ENCODE measurements around the gene ENTHD1. TPM values are rescaled to one million over a fixed set of nuclear protein-coding genes. Genes with fewer than 3 reads are reported as not detected.

Gene ENTHD1
- total and polyA plus RNA-seq, 2 donors (not counting 3 experiments of a cell fraction or from before 2014, with no cell fraction given), result not detected

DNA sequence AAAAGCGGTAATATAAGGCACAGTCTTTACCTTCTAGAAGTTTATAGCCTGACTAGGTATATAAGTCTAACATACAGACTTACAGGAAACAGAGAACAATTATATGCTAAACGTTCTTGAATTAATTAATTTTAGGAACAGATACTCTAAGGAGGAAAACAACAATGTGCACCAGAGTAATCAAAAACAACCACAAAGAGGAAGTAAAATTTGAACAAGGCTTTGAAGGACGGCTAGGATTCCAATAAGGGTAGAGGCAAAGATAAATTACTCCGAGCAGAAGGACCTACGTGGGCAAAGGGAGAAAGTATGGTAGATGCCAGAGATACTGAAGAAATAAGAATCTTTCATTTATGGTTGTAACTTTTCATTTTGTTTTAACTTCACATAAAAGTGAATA is 54.4 kb downstream of the ENTHD1 start:
- CTCF ChIA-PET, result interaction anchor here (1.2 kb wide), 1 partner anchor 9 kb away, joined by 3 read pairs; no protein-coding TSS in a partner anchor
- H3K36me3 ChIP-seq (ENCODE audit: control insufficient read depth in 2 of 2, extremely low read depth in 1 of 2, insufficient read depth in 2 of 2, low read length in 2 of 2), result no peaks in the 10 kb centered on the region
- POLR2A ChIA-PET, result no interaction called here
- no peak overlapping the region for H3K9ac ChIP-seq (replicated peaks; ENCODE audit: extremely low read depth, insufficient read depth, low read length)
- H3K9me1 ChIP-seq (replicated peaks; ENCODE audit: control insufficient read depth, extremely low read depth, insufficient read depth, low read length), result no peaks in the 10 kb centered on the region
- H3K4me3 ChIP-seq (replicated peaks in 1 of 3; ENCODE audit: insufficient read depth in 1 of 3, low read depth in 1 of 3, low read length in 3 of 3), result no peak overlapping the region
- TF ChIP-seq FOS (IDR thresholded peaks at IDR 0.05; ENCODE audit: borderline replicate concordance, insufficient read depth, low read length), result no peak
- no peak for TF ChIP-seq POLR2AphosphoS5 (IDR thresholded peaks at IDR 0.05; ENCODE audit: insufficient read depth, low read depth, low read length)
- TF ChIP-seq, protein P1, sequence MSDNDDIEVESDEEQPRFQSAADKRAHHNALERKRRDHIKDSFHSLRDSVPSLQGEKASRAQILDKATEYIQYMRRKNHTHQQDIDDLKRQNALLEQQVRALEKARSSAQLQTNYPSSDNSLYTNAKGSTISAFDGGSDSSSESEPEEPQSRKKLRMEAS (IDR thresholded peaks at IDR 0.05; ENCODE audit: insufficient read depth, insufficient read length), result no peak
- no peak for TF ChIP-seq JUN (IDR thresholded peaks at IDR 0.05; ENCODE audit: borderline replicate concordance, insufficient read depth, insufficient read length, low read depth)
- no peak for TF ChIP-seq EZH2 (IDR thresholded peaks at IDR 0.05; ENCODE audit: borderline replicate concordance, low read depth, low read length, severe bottlenecking)
- TF ChIP-seq, protein P2, sequence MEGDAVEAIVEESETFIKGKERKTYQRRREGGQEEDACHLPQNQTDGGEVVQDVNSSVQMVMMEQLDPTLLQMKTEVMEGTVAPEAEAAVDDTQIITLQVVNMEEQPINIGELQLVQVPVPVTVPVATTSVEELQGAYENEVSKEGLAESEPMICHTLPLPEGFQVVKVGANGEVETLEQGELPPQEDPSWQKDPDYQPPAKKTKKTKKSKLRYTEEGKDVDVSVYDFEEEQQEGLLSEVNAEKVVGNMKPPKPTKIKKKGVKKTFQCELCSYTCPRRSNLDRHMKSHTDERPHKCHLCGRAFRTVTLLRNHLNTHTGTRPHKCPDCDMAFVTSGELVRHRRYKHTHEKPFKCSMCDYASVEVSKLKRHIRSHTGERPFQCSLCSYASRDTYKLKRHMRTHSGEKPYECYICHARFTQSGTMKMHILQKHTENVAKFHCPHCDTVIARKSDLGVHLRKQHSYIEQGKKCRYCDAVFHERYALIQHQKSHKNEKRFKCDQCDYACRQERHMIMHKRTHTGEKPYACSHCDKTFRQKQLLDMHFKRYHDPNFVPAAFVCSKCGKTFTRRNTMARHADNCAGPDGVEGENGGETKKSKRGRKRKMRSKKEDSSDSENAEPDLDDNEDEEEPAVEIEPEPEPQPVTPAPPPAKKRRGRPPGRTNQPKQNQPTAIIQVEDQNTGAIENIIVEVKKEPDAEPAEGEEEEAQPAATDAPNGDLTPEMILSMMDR (IDR thresholded peaks at IDR 0.05; ENCODE audit: extremely low read depth in 1 of 2, insufficient read depth in 1 of 2, low read depth in 1 of 2, low read length in 2 of 2), result no peak
- TF ChIP-seq GATA2 (IDR thresholded peaks at IDR 0.05; ENCODE audit: insufficient read depth, insufficient read length, low read depth, low read length), result no peak
- no peak for TF ChIP-seq MYC (IDR thresholded peaks at IDR 0.05; ENCODE audit: low read depth, low read length)
- no peak for TF ChIP-seq POLR2A (IDR thresholded peaks at IDR 0.05; ENCODE audit: low read depth, low read length)
- H3K27me3 ChIP-seq (ENCODE audit: control insufficient read depth in 2 of 2, insufficient read depth in 2 of 2, low read length in 2 of 2), result peaks cover 2 to 21% of the 10 kb centered on the region in 2 experiments
- no peak overlapping the region for H2AFZ ChIP-seq (ENCODE audit: low read depth, low read length)
- no peaks in the 10 kb centered on the region for H3K79me2 ChIP-seq (ENCODE audit: control insufficient read depth, insufficient read depth, low read length)
- dilution Hi-C loops (cut with MboI; ENCODE audit: extremely low pct_ligation_motif_present, low sequenced_read_pairs) (no loop called here), intact Hi-C loops (cut with micrococcal nuclease) (no loop called here)
- no peak overlapping the region for H3K4me2 ChIP-seq (ENCODE audit: insufficient read depth, low read length)
- no peak overlapping the region for H3K27ac ChIP-seq (ENCODE audit: insufficient read depth, low read depth, low read length)
- FAIRE-seq (no peak), DNase-seq (ENCODE audit: low read depth, low spot score) (no peak)
- BruUV-seq (replicated peaks), result no TSS peak
- H3K9me3 ChIP-seq (replicated peaks; ENCODE audit: control insufficient read depth, insufficient read depth, low read length), result no peaks in the 10 kb centered on the region
- no peaks in the 10 kb centered on the region for H3K4me1 ChIP-seq (ENCODE audit: control insufficient read depth, extremely low read depth, insufficient read depth, low read length)
- H4K20me1 ChIP-seq (replicated peaks; ENCODE audit: control insufficient read depth, extremely low read depth, insufficient read depth, low read length), result no peaks in the 10 kb centered on the region
